Measurements from ENCODE around the gene PHOX2B. TPM values are rescaled to one million over a fixed set of nuclear protein-coding genes. Genes with fewer than 3 reads are reported as not detected.

PHOX2B gene

DNA sequence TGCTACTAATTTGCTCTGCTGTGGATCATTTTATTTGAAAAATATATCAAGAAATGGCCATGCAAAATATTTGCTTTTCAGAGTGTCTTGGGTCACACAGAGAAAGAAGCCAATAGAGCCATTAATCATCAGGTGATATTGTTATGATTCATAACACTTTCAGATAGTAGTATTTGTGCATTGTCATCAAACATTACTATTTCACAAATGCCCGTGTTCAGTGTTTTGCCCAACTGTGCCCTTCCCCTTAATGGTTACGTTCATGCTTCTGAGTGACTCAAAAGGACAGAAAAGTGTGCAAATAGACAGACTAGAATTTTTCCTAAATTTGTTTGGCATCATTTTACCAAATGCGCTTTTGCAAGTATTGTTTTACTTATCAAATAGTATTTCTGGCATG is 46.5 kb downstream of the PHOX2B start:
- H3K27me3 ChIP-seq (ENCODE audit: insufficient read depth, low read length, poor library complexity) = no peaks in the 10 kb centered on the region
- H3K36me3 ChIP-seq (ENCODE audit: control insufficient read depth, insufficient read depth, low read length) = no peaks in the 10 kb centered on the region
- H2BK5ac ChIP-seq (ENCODE audit: low read length) = no peak overlapping the region
- H3K4me3 ChIP-seq (ENCODE audit: low read length) = no peak overlapping the region
- no peak for DNase-seq
- H3K18ac ChIP-seq (ENCODE audit: low read length) = no peak overlapping the region
- H3K4ac ChIP-seq (ENCODE audit: low read depth, low read length) = no peak overlapping the region
- H3K79me2 ChIP-seq (ENCODE audit: control insufficient read depth, insufficient read depth, low read length) = no peaks in the 10 kb centered on the region
- no peak overlapping the region for H2BK120ac ChIP-seq (ENCODE audit: low read depth, low read length)
- H2AK5ac ChIP-seq (ENCODE audit: low read length) = no peak overlapping the region
- no peak overlapping the region for H3K56ac ChIP-seq (ENCODE audit: low read length)
- no peak overlapping the region for H2BK15ac ChIP-seq (replicated peaks; ENCODE audit: low read depth)
- no peak overlapping the region for H3K9ac ChIP-seq (ENCODE audit: low read length)
- no peak overlapping the region for H3K27ac ChIP-seq (ENCODE audit: low read depth, low read length)
- H4K5ac ChIP-seq (ENCODE audit: low read length) = no peak overlapping the region
- H4K8ac ChIP-seq (ENCODE audit: low read depth, low read length) = no peak overlapping the region
- no CpG with 5 or more reads among the region's 3 CpGs for WGBS (ENCODE audit: extremely low coverage, insufficient coverage, low lambda C conversion rate)
- H3K4me1 ChIP-seq (ENCODE audit: control insufficient read depth, low read depth, low read length) = no peaks in the 10 kb centered on the region
- H3K4me2 ChIP-seq (ENCODE audit: low read length) = no peak overlapping the region
- H3K79me1 ChIP-seq (ENCODE audit: low read length) = no peaks in the 10 kb centered on the region
- H3K23ac ChIP-seq (ENCODE audit: low read length) = no peak overlapping the region

DNA sequence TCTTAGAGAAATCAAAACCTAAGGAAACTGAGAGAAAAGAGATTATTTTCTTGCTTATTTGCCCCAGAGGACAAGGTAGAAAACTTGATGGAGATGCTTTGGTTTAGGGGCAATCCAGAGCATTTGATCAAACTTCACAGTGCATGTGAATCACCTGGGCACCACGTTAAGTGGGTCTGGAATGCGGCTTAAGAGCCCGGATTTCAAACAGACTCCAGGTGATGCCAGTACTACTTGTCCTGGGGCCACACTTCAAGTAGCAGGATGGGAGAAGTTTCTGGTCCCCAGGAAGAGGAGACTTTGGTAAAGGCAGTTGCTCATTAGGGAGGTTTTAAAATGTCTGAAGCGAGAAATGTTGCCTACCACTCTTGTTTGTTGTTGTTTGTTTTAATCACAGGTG is 51.8 kb downstream of the PHOX2B start:
- Histone ChIP-seq H3K23ac (ENCODE audit: low read length) (no peak overlapping the region), H2BK5ac (ENCODE audit: low read length) (no peak overlapping the region), H3K4me2 (ENCODE audit: low read length) (no peak overlapping the region), H2BK120ac (ENCODE audit: low read depth, low read length) (no peak overlapping the region), H3K4ac (ENCODE audit: low read depth, low read length) (no peak overlapping the region), H3K79me1 (ENCODE audit: low read length) (no peaks in the 10 kb centered on the region), H3K4me3 (ENCODE audit: low read length) (no peak overlapping the region), H2AK5ac (ENCODE audit: low read length) (no peak overlapping the region), H3K27ac (ENCODE audit: low read depth, low read length) (no peak overlapping the region), H3K4me1 (ENCODE audit: control insufficient read depth, low read depth, low read length) (no peaks in the 10 kb centered on the region), H3K18ac (ENCODE audit: low read length) (no peak overlapping the region), H4K8ac (ENCODE audit: low read depth, low read length) (no peak overlapping the region), H3K36me3 (ENCODE audit: control insufficient read depth, insufficient read depth, low read length) (no peaks in the 10 kb centered on the region), H4K5ac (ENCODE audit: low read length) (no peak overlapping the region), H3K56ac (ENCODE audit: low read length) (no peak overlapping the region), H2BK15ac (replicated peaks; ENCODE audit: low read depth) (no peak overlapping the region), H3K79me2 (ENCODE audit: control insufficient read depth, insufficient read depth, low read length) (no peaks in the 10 kb centered on the region), H3K27me3 (ENCODE audit: insufficient read depth, low read length, poor library complexity) (no peaks in the 10 kb centered on the region), H3K9ac (ENCODE audit: low read length) (no peak overlapping the region)
- no CpG with 5 or more reads among the region's 4 CpGs for WGBS (ENCODE audit: extremely low coverage, insufficient coverage, low lambda C conversion rate)
- DNase-seq = no peak

DNA sequence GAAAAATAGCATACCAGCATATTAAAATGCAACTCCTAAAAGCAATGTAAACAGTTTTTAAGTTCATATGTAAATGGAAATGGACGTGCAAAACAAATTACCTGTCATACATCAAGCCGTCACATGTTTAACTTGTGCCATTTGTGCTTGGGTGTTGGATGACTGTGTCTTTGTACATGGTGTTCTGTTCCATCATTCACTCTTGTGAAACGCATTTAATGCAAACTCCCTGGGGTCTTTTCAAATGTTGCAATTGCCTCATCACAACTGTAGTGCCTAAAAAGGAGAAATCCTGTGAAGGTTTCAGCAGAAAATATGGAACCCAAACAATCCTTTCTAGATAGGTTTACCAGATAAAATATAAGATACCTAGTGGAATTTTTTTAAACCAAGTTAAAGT is 52.4 kb downstream of the PHOX2B start:
- H3K4me1 ChIP-seq (ENCODE audit: control insufficient read depth, low read depth, low read length) = no peaks in the 10 kb centered on the region
- H4K8ac ChIP-seq (ENCODE audit: low read depth, low read length) = no peak overlapping the region
- no peak overlapping the region for H3K27ac ChIP-seq (ENCODE audit: low read depth, low read length)
- H2AK5ac ChIP-seq (ENCODE audit: low read length) = no peak overlapping the region
- no peak overlapping the region for H3K4ac ChIP-seq (ENCODE audit: low read depth, low read length)
- H3K9ac ChIP-seq (ENCODE audit: low read length) = no peak overlapping the region
- no peaks in the 10 kb centered on the region for H3K79me2 ChIP-seq (ENCODE audit: control insufficient read depth, insufficient read depth, low read length)
- no peak overlapping the region for H3K4me3 ChIP-seq (ENCODE audit: low read length)
- no CpG with 5 or more reads among the region's 3 CpGs for WGBS (ENCODE audit: extremely low coverage, insufficient coverage, low lambda C conversion rate)
- H3K18ac ChIP-seq (ENCODE audit: low read length) = no peak overlapping the region
- no peak for DNase-seq
- H3K56ac ChIP-seq (ENCODE audit: low read length) = no peak overlapping the region
- no peak overlapping the region for H3K4me2 ChIP-seq (ENCODE audit: low read length)
- H2BK120ac ChIP-seq (ENCODE audit: low read depth, low read length) = no peak overlapping the region
- H4K5ac ChIP-seq (ENCODE audit: low read length) = no peak overlapping the region
- no peaks in the 10 kb centered on the region for H3K27me3 ChIP-seq (ENCODE audit: insufficient read depth, low read length, poor library complexity)
- H2BK5ac ChIP-seq (ENCODE audit: low read length) = no peak overlapping the region
- H2BK15ac ChIP-seq (replicated peaks; ENCODE audit: low read depth) = no peak overlapping the region
- H3K79me1 ChIP-seq (ENCODE audit: low read length) = no peaks in the 10 kb centered on the region
- no peaks in the 10 kb centered on the region for H3K36me3 ChIP-seq (ENCODE audit: control insufficient read depth, insufficient read depth, low read length)
- no peak overlapping the region for H3K23ac ChIP-seq (ENCODE audit: low read length)

Small RNAs within 50 kb of the gene (small RNA-seq; reads per million reads assigned to genes)
- not detected for gene RNU1-49P (ENCODE audit: insufficient read depth)

All from mesendoderm (in vitro differentiated cells).